Measurements from ENCODE around the gene HLA-DMB. TPM values are rescaled to one million over a fixed set of nuclear protein-coding genes. Genes with fewer than 3 reads are reported as not detected.
A peak's percentile ranks its signal among the peaks of the same experiment; 100 is the strongest.
"Not testable (repeated sequence)": the region's sequence is repeated elsewhere in the genome, so short reads cannot be mapped to it uniquely, and the experiment has no call there.

Gene HLA-DMB
- total RNA-seq, 1 donor from 2014 or later = 1.1 TPM

DNA sequence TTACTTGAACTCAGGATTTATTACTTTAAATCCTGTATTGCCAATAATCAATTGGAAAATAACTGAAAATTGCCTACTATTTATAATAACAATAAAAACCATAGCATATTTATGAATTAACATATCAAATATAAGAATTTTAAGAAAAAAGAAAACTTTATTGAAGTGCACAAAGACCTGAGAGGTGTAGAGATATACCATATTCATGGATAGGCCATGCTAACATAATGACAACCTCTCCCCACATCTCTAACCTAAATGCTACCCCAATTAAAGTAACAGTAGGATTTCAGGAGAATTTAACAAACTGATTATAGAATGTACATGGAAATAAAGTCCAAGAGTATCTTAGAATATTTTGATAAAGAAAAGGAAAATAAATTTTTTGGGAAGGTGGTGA, 5.1 kb upstream of the HLA-DMB start:
- DNase-seq (ENCODE audit: low spot score, unreplicated experiment) = no peak
- Mint-ChIP-seq H3K4me1 (ENCODE audit: low read depth) (no peaks in the 10 kb centered on the region), H3K27ac (no peak overlapping the region), H3K36me3 (ENCODE audit: insufficient read depth) (no peaks in the 10 kb centered on the region), H3K4me3 (ENCODE audit: low read depth) (no peak overlapping the region), H3K27me3 (peaks cover 27% of the 10 kb centered on the region), H3K9me3 (ENCODE audit: low read depth) (peaks cover 3% of the 10 kb centered on the region)
- TF ChIP-seq, protein P1, sequence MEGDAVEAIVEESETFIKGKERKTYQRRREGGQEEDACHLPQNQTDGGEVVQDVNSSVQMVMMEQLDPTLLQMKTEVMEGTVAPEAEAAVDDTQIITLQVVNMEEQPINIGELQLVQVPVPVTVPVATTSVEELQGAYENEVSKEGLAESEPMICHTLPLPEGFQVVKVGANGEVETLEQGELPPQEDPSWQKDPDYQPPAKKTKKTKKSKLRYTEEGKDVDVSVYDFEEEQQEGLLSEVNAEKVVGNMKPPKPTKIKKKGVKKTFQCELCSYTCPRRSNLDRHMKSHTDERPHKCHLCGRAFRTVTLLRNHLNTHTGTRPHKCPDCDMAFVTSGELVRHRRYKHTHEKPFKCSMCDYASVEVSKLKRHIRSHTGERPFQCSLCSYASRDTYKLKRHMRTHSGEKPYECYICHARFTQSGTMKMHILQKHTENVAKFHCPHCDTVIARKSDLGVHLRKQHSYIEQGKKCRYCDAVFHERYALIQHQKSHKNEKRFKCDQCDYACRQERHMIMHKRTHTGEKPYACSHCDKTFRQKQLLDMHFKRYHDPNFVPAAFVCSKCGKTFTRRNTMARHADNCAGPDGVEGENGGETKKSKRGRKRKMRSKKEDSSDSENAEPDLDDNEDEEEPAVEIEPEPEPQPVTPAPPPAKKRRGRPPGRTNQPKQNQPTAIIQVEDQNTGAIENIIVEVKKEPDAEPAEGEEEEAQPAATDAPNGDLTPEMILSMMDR (IDR thresholded peaks at IDR 0.05; ENCODE audit: unreplicated experiment) = no peak

DNA sequence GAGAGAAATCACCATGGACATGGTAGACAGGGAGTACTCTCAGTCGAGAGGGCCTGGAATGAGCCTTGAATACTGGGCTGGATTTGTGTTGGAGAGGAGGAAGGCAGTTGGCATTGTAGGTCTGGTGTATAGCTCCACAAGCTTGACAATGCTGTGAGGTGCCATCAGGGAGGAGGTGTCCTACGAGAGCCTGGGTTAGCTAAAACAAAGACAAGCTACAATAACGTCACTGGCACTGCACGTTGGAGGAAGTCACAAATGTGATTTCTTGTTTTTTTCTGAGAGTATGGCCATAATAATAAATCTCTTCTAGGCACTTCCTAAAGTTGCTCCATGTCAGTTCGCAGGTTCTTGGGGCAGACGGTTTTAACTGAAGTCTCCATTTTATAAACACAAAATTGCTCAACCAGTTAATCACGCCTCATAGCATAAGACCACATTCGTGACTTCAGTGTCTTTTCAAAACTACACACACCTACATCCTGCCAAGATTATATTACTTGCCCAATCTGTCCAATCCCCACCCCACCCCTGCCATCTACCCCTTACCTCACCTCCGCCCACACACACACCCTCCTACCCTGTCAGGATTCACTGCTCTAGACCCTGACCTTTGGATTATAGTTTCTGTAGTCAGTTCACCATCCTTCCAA, 4.4 kb upstream of the HLA-DMB start:
- TF ChIP-seq, protein P1 (IDR thresholded peaks at IDR 0.05; ENCODE audit: unreplicated experiment) = no peak
- H3K36me3 Mint-ChIP-seq (ENCODE audit: insufficient read depth) = no peaks in the 10 kb centered on the region

DNA sequence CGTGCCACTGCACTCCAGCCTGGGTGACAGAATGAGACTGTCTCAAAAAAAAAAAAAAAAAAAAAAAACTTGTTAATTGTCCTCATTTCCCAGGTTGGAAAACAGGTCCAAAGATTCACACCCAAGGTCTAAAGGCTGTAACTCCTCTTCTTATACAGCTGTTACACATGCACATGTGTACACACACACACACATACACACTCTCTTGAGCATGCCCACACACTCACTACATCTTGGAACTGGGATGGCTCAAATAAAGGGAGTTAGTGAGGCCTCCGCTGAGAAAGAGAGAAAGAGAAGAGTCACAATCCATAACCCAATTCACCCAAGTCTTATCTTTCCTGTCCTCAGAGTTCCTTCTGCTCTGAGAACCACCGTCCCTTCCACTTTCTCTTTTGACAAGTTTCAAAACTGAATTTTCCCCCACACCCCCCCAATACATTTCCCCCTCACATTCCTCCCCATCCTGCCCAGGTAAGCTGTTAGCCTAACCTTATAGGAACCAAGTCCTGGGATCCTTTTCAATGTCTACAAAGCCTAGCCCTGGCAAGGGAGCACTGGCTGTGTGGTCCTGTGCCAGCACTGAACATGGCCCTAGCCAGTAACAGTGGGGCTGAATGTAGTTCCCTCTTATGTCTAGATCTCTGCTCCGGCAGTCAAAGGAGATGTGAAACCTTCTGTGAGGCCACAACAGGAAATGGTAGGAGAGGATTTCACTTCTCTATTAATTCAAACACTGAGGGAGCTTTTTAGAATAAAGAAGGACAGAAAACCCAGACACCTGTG, 3.2 kb upstream of the HLA-DMB start:
- no peak overlapping the region for H3K27ac Mint-ChIP-seq
- no peaks in the 10 kb centered on the region for H3K36me3 Mint-ChIP-seq (ENCODE audit: insufficient read depth)
- peaks cover 1% of the 10 kb centered on the region for H3K4me1 Mint-ChIP-seq (ENCODE audit: low read depth)
- no peak overlapping the region for H3K4me3 Mint-ChIP-seq (ENCODE audit: low read depth)
- TF ChIP-seq, protein P1 (IDR thresholded peaks at IDR 0.05; ENCODE audit: unreplicated experiment) = no peak
- DNase-seq (ENCODE audit: low spot score, unreplicated experiment) = no peak
- peaks cover 3% of the 10 kb centered on the region for H3K9me3 Mint-ChIP-seq (ENCODE audit: low read depth)
- H3K27me3 Mint-ChIP-seq = peaks cover 22% of the 10 kb centered on the region

More for the DNA sequence above, 4.4 kb upstream of the HLA-DMB start:
- Mint-ChIP-seq H3K4me3 (ENCODE audit: low read depth) (no peak overlapping the region), H3K4me1 (ENCODE audit: low read depth) (peaks cover 1% of the 10 kb centered on the region), H3K9me3 (ENCODE audit: low read depth) (peaks cover 3% of the 10 kb centered on the region), H3K27me3 (peaks cover 27% of the 10 kb centered on the region), H3K27ac (no peak overlapping the region)
- DNase-seq (ENCODE audit: low spot score, unreplicated experiment) = no peak

DNA sequence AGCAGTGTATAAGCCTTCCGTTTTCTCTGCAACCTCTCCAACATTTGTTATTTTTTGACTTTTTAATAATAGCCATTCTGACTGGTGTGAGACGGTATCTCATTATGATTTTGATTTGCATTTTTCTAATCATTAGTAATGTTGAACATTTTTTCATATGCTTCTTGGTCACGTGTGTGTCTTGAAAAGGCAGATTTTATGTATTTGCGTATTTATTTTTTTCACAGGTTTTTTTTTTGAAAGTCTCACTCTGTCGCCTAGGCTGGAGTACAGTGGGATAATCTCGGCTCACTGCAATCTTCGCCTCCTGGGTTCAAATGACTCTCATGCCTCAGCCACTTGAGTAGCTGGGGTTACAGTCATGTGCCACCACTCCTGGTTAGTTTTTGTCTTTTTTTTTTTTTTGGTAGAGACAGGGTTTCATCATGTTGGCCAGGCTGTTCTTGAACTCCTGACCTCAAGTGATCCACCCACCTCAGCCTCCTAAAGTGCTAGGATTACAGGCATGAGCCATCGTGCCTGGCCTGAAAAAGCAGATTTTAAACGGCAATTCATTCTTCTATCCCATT, 1.8 kb upstream of the HLA-DMB start:
- H3K27ac Mint-ChIP-seq; H3K36me3 Mint-ChIP-seq (ENCODE audit: insufficient read depth); H3K4me1 Mint-ChIP-seq (ENCODE audit: low read depth); DNase-seq (ENCODE audit: low spot score, unreplicated experiment); H3K4me3 Mint-ChIP-seq (ENCODE audit: low read depth); H3K9me3 Mint-ChIP-seq (ENCODE audit: low read depth): not testable (repeated sequence)
- H3K27me3 Mint-ChIP-seq = peaks cover 27% of the 10 kb centered on the region

DNA sequence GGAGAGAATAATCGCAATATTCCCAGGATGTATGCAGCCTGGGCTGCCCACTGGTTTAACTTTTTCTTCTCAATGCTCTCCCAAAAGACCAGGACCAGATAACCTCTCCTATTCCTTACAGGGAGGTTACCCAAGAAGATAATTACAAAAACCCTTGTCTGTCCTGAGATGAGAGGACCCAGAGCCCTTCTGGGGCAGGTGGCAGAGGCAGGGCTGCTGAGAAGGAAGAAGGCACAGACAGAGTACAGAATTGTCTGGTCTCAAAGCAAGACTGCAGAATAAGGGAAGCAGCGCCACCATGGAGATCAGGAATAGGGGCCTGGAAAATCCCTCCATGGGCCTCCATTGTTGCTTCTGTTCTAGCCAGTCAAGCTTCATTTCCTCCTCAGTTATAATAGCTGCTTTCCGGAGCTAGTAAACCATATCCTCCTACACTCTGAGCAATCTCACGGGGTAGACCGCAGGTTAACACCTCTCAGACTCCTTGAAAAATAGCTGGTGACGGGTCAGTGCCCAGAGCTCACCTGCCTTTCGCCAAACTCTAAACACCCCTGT, 463 bp upstream of the HLA-DMB start:
- Mint-ChIP-seq H3K4me3 (ENCODE audit: low read depth) (no peak overlapping the region), H3K27ac (peak overlapping the region; percentile 65), H3K27me3 (peaks cover 34% of the 10 kb centered on the region), H3K4me1 (ENCODE audit: low read depth) (peaks cover 1% of the 10 kb centered on the region), H3K36me3 (ENCODE audit: insufficient read depth) (no peaks in the 10 kb centered on the region), H3K9me3 (ENCODE audit: low read depth) (peaks cover 3% of the 10 kb centered on the region)
- no peak for DNase-seq (ENCODE audit: low spot score, unreplicated experiment)
- TF ChIP-seq, protein P1 (IDR thresholded peaks at IDR 0.05; ENCODE audit: unreplicated experiment) = no peak
